GM21723 (cell line): ENCODE data around the gene CDC42BPB.
A peak's percentile ranks its signal among the peaks of the same experiment; 100 is the strongest.

ENCODE experiments used
- ATAC-seq: cut with Tn5 transposase; IDR thresholded peaks from one replicate; pipeline ENCODE4 v1.9.1; 2021; ENCODE audit warnings: mild to moderate bottlenecking, moderate library complexity; ENCODE audit not compliant: unreplicated experiment

The CDC42BPB gene

GRCh38 chr14:103057372-103058163, at the start of gene CDC42BPB:
Gene CDC42BPB (minus strand): TSS chr14:103057549. CDS start chr14:103057173, 376 bp downstream.
- ATAC-seq = peak; percentile 75

- ATAC-seq = no peak
Measured at GRCh38 chr14:103105580-103106150, 48.3 kb upstream of the CDC42BPB start.

GRCh38 chr14:103104654-103105452, 47.5 kb upstream of the CDC42BPB start:
- peak; percentile 47 for ATAC-seq

GRCh38 chr14:103104389-103104653, 47.0 kb upstream of the CDC42BPB start:
- ATAC-seq = no peak

GRCh38 chr14:103103461-103104388, 46.4 kb upstream of the CDC42BPB start:
- ATAC-seq = no peak

- ATAC-seq = no peak
Measured at GRCh38 chr14:103102689-103103260, 45.4 kb upstream of the CDC42BPB start.

GRCh38 chr14:103101963-103102688, 44.8 kb upstream of the CDC42BPB start:
- ATAC-seq = no peak

GRCh38 chr14:103101257-103101962, 44.1 kb upstream of the CDC42BPB start:
- ATAC-seq = no peak

- ATAC-seq = no peak
Measured at GRCh38 chr14:103100281-103101121, 43.2 kb upstream of the CDC42BPB start.

GRCh38 chr14:103099733-103100280, 42.5 kb upstream of the CDC42BPB start:
- ATAC-seq = no peak

- no peak for ATAC-seq
Measured at GRCh38 chr14:103099081-103099732, 41.9 kb upstream of the CDC42BPB start.

- ATAC-seq = no peak
Measured at GRCh38 chr14:103097994-103098957, 40.9 kb upstream of the CDC42BPB start.

GRCh38 chr14:103097244-103097993, 40.1 kb upstream of the CDC42BPB start:
- no peak for ATAC-seq

- ATAC-seq = no peak
Measured at GRCh38 chr14:103096387-103096786, 39.0 kb upstream of the CDC42BPB start.

- no peak for ATAC-seq
Measured at GRCh38 chr14:103095210-103095778, 37.9 kb upstream of the CDC42BPB start.
